AG04450 (cell line): ENCODE data around the gene HRH1. TPM values are rescaled to one million over a fixed set of nuclear protein-coding genes. Genes with fewer than 3 reads are reported as not detected.

ENCODE experiments used
- CTCF ChIA-PET: fragments of 300-600, 350-600 bp; formaldehyde crosslinking; extraction: SDS; loops from one replicate; lab custom pipeline; 2022; ENCODE audit warnings: antibody characterized with exemption, inconsistent platforms; lab: Charles Lee
- POLR2A ChIA-PET: fragments of 350-600 bp; formaldehyde crosslinking; extraction: SDS; loops from one replicate; lab custom pipeline; 2021; ENCODE audit warnings: antibody characterized with exemption, inconsistent platforms; lab: Yijun Ruan, JAX
- DNase-seq: peaks from one replicate; pipeline ENCODE4 v3.0.0-alpha.2; 2011; ENCODE audit warnings: low read depth, low spot score
- H3K27ac ChIP-seq: one replicate; pipeline ENCODE4 v1.5.1; 2012; ENCODE audit warnings: low read depth, low read length, control low read depth
- H3K27me3 ChIP-seq: one replicate; pipeline ENCODE4 v1.6.0; 2012; ENCODE audit warnings: low read length; ENCODE audit not compliant: control insufficient read depth, insufficient read depth
- H3K4me3 ChIP-seq: 2 replicates; pipeline ENCODE4 v1.5.1; 2011; ENCODE audit warnings: mild to moderate bottlenecking, low read depth, low read length, control low read depth
- H3K9me3 ChIP-seq: 2 replicates; pipeline ENCODE4 v1.5.1; 2012; ENCODE audit warnings: low read length; ENCODE audit not compliant: control insufficient read depth, insufficient read depth
- polyA plus RNA-seq: library from polyadenylated mRNA; depleted of rRNA; stranded (reverse); fragments of >200 nt; gene quantifications from 2 replicates; pipeline ENCODE4 v1.2.3, GENCODE V29; 2011
- TF ChIP-seq, protein P1 (sequence below): IDR thresholded peaks from 2 replicates; pipeline ENCODE4 v1.5.1; 2011; ENCODE audit warnings: low read depth, low read length, control low read depth, inconsistent platforms

Gene HRH1
- polyA plus RNA-seq, 1 experiment, result 25.4 TPM

DNA sequence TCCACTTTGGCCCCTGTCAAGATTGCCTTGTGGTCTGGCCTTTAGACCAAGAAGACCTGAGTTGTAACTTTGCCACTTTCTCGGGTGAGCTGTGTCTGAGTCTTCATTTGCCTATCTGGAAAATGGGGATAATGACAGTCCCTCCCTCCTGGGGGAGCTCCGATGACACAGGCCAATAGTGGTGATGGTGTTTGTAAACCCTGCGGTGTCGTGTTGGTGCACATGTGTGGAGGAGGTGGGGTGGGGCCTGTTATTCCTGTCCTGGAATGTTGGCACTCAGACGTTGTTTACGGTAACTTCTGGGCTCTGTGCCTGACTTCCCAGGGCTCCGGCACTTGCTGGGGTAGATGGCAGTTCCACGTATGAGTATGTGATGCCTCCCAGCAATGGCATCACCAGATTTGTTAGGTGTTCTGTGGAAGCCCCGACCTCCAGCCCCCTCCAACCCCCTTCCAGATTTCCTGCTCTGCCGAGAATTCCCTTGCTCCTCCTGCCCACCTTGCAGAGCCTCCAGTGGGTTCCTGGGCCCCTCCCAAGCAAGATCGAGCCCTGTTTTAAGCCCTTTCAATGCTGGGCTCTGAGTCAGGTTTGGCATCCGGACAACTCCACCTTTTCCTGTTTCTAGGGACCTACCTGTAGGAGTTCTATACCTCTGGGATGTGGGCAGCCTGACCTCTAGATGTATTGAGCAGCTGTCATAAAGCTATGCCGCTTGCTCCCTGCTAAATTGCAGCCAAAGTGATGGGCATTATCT is 31.4 kb downstream of the HRH1 start:
- TF ChIP-seq, protein P1, sequence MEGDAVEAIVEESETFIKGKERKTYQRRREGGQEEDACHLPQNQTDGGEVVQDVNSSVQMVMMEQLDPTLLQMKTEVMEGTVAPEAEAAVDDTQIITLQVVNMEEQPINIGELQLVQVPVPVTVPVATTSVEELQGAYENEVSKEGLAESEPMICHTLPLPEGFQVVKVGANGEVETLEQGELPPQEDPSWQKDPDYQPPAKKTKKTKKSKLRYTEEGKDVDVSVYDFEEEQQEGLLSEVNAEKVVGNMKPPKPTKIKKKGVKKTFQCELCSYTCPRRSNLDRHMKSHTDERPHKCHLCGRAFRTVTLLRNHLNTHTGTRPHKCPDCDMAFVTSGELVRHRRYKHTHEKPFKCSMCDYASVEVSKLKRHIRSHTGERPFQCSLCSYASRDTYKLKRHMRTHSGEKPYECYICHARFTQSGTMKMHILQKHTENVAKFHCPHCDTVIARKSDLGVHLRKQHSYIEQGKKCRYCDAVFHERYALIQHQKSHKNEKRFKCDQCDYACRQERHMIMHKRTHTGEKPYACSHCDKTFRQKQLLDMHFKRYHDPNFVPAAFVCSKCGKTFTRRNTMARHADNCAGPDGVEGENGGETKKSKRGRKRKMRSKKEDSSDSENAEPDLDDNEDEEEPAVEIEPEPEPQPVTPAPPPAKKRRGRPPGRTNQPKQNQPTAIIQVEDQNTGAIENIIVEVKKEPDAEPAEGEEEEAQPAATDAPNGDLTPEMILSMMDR, result no peak
- DNase-seq, result peak; percentile 88
- Histone ChIP-seq H3K9me3 (no peaks in the 10 kb centered on the region), H3K27me3 (no peaks in the 10 kb centered on the region), H3K27ac (peak overlapping the region; percentile 65), H3K4me3 (no peak overlapping the region)
- CTCF ChIA-PET, result interaction anchor here (0.5 to 0.8 kb wide), 2 partner anchors 34 to 125 kb away, joined by 4 read pairs; no protein-coding TSS in a partner anchor
- POLR2A ChIA-PET, result interaction anchor here (0.6 to 2.5 kb wide), 4 partner anchors 11 to 27 kb away, joined by 3 to 20 read pairs (median 4); no protein-coding TSS in a partner anchor

DNA sequence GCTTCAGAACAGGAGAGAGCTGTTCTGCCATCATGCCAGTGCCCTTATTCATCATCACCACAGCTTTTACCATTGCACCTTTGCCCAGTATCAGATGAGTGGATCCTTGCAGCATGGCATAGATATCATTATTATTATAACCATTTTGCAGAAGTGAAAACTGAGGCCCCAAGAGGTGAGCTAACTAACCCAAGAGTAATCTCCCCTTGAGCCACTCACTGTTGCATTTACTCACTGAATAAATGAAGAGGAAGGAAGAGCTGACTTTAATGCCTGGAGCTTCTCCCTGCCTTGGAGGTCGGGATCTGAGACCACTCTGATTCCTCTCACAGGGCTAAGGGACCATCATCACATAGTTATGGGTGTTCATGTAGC is 32.0 kb downstream of the HRH1 start:
- peak overlapping the region; percentile 71 for H3K27ac ChIP-seq
- TF ChIP-seq, protein P1, result no peak
- no peak overlapping the region for H3K4me3 ChIP-seq
- ChIA-PET CTCF (interaction anchor here (0.5 to 0.8 kb wide), 2 partner anchors 34 to 126 kb away, joined by 4 read pairs; no protein-coding TSS in a partner anchor), POLR2A (interaction anchor here (1.6 to 2.5 kb wide), 2 partner anchors 10 to 14 kb away, joined by 3 to 20 read pairs; no protein-coding TSS in a partner anchor)
- H3K9me3 ChIP-seq, result no peaks in the 10 kb centered on the region
- DNase-seq, result no peak
- no peaks in the 10 kb centered on the region for H3K27me3 ChIP-seq

DNA sequence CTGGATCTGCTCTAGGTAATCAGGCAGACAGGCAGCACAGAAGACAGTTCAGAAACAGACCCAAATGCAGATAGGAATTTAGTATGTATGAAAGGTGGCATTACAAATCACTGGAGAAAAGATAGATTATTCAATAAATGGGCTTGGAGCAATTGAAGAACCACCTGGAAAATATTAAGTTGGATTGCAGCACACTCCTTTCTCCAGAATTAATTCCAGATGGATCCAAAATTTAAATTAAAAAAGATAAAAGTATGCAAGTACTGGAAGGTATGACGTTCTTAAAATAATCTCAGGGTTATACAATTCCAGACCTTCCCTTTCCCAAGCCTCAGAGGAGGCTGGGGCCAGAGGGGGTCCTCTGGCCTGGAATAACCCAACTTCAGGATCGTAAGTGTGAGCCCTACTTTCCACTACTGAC is 32.5 kb downstream of the HRH1 start:
- ChIA-PET CTCF (interaction anchor here (0.8 kb wide), 1 partner anchor 126 kb away, joined by 4 read pairs; no protein-coding TSS in a partner anchor), POLR2A (interaction anchor here (1.6 to 2.5 kb wide), 2 partner anchors 10 to 14 kb away, joined by 3 to 20 read pairs; no protein-coding TSS in a partner anchor)
- Histone ChIP-seq H3K27me3 (no peaks in the 10 kb centered on the region), H3K9me3 (peaks cover 2% of the 10 kb centered on the region; the same call in 1 of the 2 replicates), H3K4me3 (no peak overlapping the region), H3K27ac (peak overlapping the region; percentile 71)
- TF ChIP-seq, protein P1, result no peak
- DNase-seq, result no peak

DNA sequence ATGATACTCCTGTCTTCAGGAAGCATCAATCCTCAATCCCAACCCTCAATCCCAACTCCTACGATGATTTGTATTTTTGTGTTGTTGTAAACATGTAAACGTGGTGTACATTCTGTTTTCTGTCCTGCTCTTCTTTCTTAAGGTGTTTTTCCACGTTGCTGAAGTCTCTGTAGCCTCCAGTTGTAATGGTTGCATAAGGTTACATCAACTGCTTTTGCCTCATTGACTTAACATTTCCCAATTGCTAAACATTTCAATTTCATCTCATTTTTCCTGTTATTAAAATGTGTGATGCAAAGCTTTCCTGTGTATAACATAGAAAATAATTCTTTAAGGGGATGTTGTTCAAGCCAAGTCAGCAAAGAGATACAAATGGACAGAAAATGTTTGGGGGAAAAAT is 33.4 kb downstream of the HRH1 start:
- POLR2A ChIA-PET, result no interaction called here
- no peak for DNase-seq
- H3K27me3 ChIP-seq, result no peaks in the 10 kb centered on the region
- TF ChIP-seq, protein P1, result no peak
- CTCF ChIA-PET, result no interaction called here
- peaks cover 3% of the 10 kb centered on the region; the same call in 1 of the 2 replicates for H3K9me3 ChIP-seq
- no peak overlapping the region for H3K4me3 ChIP-seq
- no peak overlapping the region for H3K27ac ChIP-seq

DNA sequence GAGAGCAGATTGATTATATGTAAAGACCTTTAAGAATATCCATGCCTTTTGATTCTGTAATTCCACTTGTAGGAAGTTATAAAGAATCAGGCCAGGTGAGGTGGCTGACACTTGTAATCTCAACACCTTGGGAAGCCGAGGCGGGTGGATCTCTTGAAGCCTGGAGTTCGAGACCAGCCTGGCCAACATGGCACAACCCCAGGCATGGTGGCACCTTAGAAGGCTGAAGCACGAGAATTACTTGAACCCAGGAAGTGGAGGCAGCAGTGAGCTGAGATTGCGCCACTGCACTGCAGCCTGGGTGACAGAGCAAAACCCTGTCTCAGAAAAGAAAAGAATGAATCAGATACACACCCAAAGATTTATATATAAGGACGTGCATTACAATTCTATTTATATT is 33.9 kb downstream of the HRH1 start:
- TF ChIP-seq, protein P1, result no peak
- POLR2A ChIA-PET, result no interaction called here
- CTCF ChIA-PET, result no interaction called here
- peaks cover 3% of the 10 kb centered on the region; the same call in 1 of the 2 replicates for H3K9me3 ChIP-seq
- no peak for DNase-seq
- no peaks in the 10 kb centered on the region for H3K27me3 ChIP-seq
- H3K27ac ChIP-seq, result no peak overlapping the region
- H3K4me3 ChIP-seq, result no peak overlapping the region
